GM08714 (cell line): ENCODE results near the gene PCGF5.

ENCODE experiments used
- H3K4me3 ChIP-seq: fragments of 200-500 bp; sonication (Bioruptor generic); 2 replicates; pipeline ENCODE4 v1.5.1; 2014; ENCODE audit warnings: mild to moderate bottlenecking, low read length, inconsistent platforms
- ZNF274 ChIP-seq: IDR thresholded peaks from 2 replicates; pipeline ENCODE4 v1.6.1; 2012; ENCODE audit warnings: mild to moderate bottlenecking, low read depth, low read length

The PCGF5 gene

GRCh38 chr10:91200314-91201212 is 19.9 kb upstream of the PCGF5 start:
- H3K4me3 ChIP-seq = peak overlapping the region; percentile 51; the same call in 1 of the 2 replicates
- TF ChIP-seq ZNF274 = no peak

GRCh38 chr10:91201213-91201996 is 19.1 kb upstream of the PCGF5 start:
- H3K4me3 ChIP-seq = peak overlapping the region; percentile 51; the same call in 1 of the 2 replicates
- no peak for TF ChIP-seq ZNF274

GRCh38 chr10:91206427-91206826 is 14.0 kb upstream of the PCGF5 start:
- no peak for TF ChIP-seq ZNF274
- H3K4me3 ChIP-seq = peak overlapping the region; percentile 4; the same call in 1 of the 2 replicates

DNA sequence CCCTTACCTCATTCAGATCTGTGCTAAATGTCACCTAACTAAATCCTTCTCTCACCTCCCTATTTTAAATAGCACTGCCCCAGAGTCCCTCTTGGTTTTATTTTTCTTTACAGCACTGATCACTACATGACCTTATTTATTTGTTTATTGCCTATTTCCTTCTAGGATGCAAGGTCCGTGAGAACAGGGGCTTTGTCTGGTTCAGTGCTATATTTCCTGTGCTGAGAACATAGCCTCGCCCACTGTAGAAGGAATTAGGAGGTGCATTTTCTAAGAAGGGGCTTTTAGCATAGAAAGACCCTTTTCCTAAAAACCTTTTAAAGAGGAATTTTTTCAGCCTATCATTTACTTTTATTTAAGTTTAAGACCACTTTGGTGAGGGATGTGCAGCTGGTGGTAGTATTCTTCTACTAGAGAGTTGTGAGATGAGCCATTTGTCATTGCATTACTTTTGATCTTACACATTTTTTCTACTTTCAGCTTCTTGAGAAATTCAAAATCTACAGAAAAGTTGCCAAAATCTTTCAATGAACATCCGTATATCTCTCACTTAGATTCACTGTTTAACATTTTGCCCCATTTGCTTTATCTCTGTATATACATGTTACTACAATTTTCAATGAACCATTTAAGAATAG is 13.5 kb upstream of the PCGF5 start:
- TF ChIP-seq ZNF274 = no peak
- peak overlapping the region; percentile 4; the same call in 1 of the 2 replicates for H3K4me3 ChIP-seq

GRCh38 chr10:91208642-91209041 is 11.8 kb upstream of the PCGF5 start:
- TF ChIP-seq ZNF274 = no peak
- H3K4me3 ChIP-seq = no peak overlapping the region

GRCh38 chr10:91210014-91210413 is 10.4 kb upstream of the PCGF5 start:
- no peak for TF ChIP-seq ZNF274
- H3K4me3 ChIP-seq = no peak overlapping the region

GRCh38 chr10:91210435-91210834 is 10.0 kb upstream of the PCGF5 start:
- no peak for TF ChIP-seq ZNF274
- no peak overlapping the region for H3K4me3 ChIP-seq

- TF ChIP-seq ZNF274 = no peak
Observed at GRCh38 chr10:91211675-91212074, 8.8 kb upstream of the PCGF5 start.

GRCh38 chr10:91214911-91215310 is 5.6 kb upstream of the PCGF5 start:
- TF ChIP-seq ZNF274 = no peak
- no peak overlapping the region for H3K4me3 ChIP-seq

More at GRCh38 chr10:91211675-91212074, 8.8 kb upstream of the PCGF5 start:
- no peak overlapping the region for H3K4me3 ChIP-seq

GRCh38 chr10:91215384-91215783 is 5.1 kb upstream of the PCGF5 start:
- TF ChIP-seq ZNF274 = no peak
- H3K4me3 ChIP-seq = no peak overlapping the region

DNA sequence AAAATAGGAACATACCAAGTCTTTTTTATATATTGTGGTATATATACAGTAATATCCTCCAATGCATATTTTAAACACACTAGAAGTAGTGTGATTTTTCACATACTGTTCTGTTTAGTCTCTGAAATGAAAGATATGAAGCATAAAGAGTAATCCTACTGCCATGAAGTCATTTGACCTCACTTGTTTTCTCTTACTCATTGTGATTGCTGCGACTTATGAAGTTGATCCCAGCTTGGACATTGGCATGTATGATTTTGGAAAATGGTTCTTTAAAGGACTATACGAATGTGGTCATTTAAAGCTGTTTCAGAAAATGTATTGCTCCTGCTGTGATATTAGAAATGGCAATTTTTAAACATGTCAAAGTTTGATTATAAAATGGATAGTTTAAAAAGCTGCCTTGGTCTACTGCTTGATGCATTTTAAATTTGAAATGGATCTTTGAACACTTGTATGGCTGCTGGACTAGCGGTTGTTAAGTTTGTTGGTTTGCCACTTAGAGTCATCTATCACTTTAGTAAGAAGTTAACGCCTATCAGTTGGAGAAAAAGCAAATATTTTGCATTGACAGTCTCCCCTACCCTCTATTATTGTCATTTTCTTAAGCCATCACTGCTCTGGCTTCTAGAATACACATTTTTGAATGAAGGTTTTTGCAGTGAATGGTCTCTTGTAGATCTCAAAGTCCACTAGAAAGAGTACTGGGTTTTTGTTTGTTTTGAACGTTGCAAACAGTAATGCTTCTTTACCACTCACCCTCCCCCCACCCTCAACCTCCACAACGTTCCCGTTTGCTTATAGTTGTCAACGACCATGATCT is 881 bp upstream of the PCGF5 start:
- TF ChIP-seq ZNF274 = no peak

GRCh38 chr10:91220954-91221675 is 652 bp downstream of the PCGF5 start:
- H3K4me3 ChIP-seq = peak overlapping the region; percentile 99
- TF ChIP-seq ZNF274 = no peak

More for the DNA sequence above, 881 bp upstream of the PCGF5 start:
- H3K4me3 ChIP-seq = peak overlapping the region; percentile 75; the same call in 1 of the 2 replicates

DNA sequence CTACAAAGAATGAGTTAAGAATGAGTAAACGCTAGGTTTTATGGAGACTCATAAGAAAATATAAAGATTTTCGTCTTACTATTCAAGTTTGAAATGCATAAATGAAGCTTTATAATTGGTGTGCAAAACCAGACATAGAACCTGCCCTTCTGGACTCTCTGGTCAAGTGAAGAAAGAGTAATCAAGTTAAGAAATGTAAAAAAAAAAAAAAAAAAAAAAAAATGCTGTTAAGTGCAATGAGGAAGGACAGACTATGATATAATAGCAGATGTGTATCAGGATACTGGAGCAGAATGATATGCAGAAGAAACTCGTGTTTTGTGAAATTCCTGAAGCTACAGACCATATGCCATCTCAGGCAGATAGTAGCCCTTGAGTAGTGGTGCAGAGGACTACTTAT is 5.6 kb downstream of the PCGF5 start:
- H3K4me3 ChIP-seq = no peak overlapping the region
- TF ChIP-seq ZNF274 = no peak
